DND-41 (cell line): ENCODE results near the gene COL9A3.

Experiments used
- ATAC-seq: fragments of 200-7000 bp; cut with Tn5 transposase; 3 replicates; pipeline ENCODE4 v1.9.1; 2021; ENCODE audit warnings: low read depth; ENCODE audit not compliant: insufficient read depth
- DNase-seq: peaks from one replicate; pipeline ENCODE4 v3.0.0-alpha.2; 2020
- H2AFZ ChIP-seq: 2 replicates; pipeline ENCODE4 v1.6.0; 2012; ENCODE audit warnings: low read depth, low read length
- H3K27ac ChIP-seq: 2 replicates; pipeline ENCODE4 v1.5.1; 2012; ENCODE audit warnings: low read length, inconsistent platforms
- H3K27me3 ChIP-seq: fragments of 200-600 bp; sonication (generic); 2 replicates; pipeline ENCODE4 v1.6.0; 2012; ENCODE audit warnings: low read length, mild to moderate bottlenecking, inconsistent platforms; ENCODE audit not compliant: insufficient read depth, poor library complexity
- H3K36me3 ChIP-seq: 2 replicates; pipeline ENCODE4 v1.5.1; 2012; ENCODE audit warnings: low read length, inconsistent platforms; ENCODE audit not compliant: insufficient read depth
- H3K4me1 ChIP-seq: 2 replicates; pipeline ENCODE4 v1.5.1; 2012; ENCODE audit warnings: mild to moderate bottlenecking, low read length; ENCODE audit not compliant: insufficient read depth
- H3K4me2 ChIP-seq: 2 replicates; pipeline ENCODE4 v1.6.0; 2012; ENCODE audit warnings: mild to moderate bottlenecking, moderate library complexity, low read length, inconsistent platforms; ENCODE audit not compliant: insufficient read depth
- H3K4me3 ChIP-seq, 2 experiments: fragments of 200-600 bp in 1 of 2; shearing (Covaris generic) in 1 of 2; 2 replicates each; pipeline ENCODE4 v1.5.1; 2012 to 2016; ENCODE audit warnings: inconsistent platforms in 2 of 2, low read length in 2 of 2, mild to moderate bottlenecking in 2 of 2, low read depth in 1 of 2, moderate library complexity in 1 of 2
- H3K79me2 ChIP-seq: 2 replicates; pipeline ENCODE4 v1.6.0; 2012; ENCODE audit warnings: low read length, inconsistent platforms; ENCODE audit not compliant: insufficient read depth
- H3K9ac ChIP-seq: 2 replicates; pipeline ENCODE4 v1.6.0; 2012; ENCODE audit warnings: low read depth, mild to moderate bottlenecking, inconsistent platforms, low read length, moderate library complexity
- H3K9me3 ChIP-seq: 2 replicates; pipeline ENCODE4 v1.5.1; 2012; ENCODE audit warnings: low read length, moderate library complexity, mild to moderate bottlenecking, inconsistent platforms; ENCODE audit not compliant: insufficient read depth, severe bottlenecking
- H4K20me1 ChIP-seq: 2 replicates; pipeline ENCODE4 v1.6.0; 2012; ENCODE audit warnings: low read length; ENCODE audit not compliant: insufficient read depth
- EZH2 ChIP-seq: IDR thresholded peaks from 3 replicates; pipeline ENCODE4 v1.6.1; 2012; ENCODE audit warnings: borderline replicate concordance, low read depth, mild to moderate bottlenecking, moderate library complexity, low read length, inconsistent platforms; ENCODE audit not compliant: severe bottlenecking
- TF ChIP-seq, protein P1 (sequence below): IDR thresholded peaks from 2 replicates; pipeline ENCODE4 v1.5.1; 2012; ENCODE audit warnings: borderline replicate concordance, low read length, moderate library complexity, mild to moderate bottlenecking; ENCODE audit not compliant: poor library complexity, severe bottlenecking; ENCODE audit errors: extremely low read depth

Gene COL9A3

DNA sequence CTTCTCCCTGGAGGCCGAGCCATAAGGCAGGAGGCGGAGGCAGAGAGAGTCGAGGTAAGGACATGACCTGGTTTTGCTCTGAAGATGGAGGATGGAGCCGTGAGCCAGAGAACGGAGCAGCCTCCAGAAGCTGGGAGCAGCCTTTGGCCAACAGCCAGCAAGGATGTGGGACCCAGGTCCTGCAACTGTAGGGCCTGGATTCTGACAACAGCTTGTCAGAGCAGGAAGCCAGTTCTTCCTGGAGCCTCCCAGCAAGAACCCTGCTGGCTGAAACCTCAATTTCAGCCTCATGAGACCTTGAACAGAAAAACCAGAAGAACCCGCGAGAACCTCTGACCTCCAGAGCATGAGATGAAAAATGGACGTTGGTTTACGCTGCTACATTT, 34.0 kb upstream of the COL9A3 start:
- ATAC-seq, result no peak
- DNase-seq, result no peak
- Histone ChIP-seq H3K36me3 (no peaks in the 10 kb centered on the region), H3K79me2 (no peaks in the 10 kb centered on the region), H3K27ac (no peak overlapping the region), H3K9ac (no peak overlapping the region), H3K4me3 (no peak overlapping the region), H3K4me1 (peaks cover under 1% of the 10 kb centered on the region; the same call in 1 of the 2 replicates), H3K27me3 (no peaks in the 10 kb centered on the region), H4K20me1 (no peaks in the 10 kb centered on the region), H3K4me2 (no peak overlapping the region), H2AFZ (no peak overlapping the region), H3K9me3 (no peaks in the 10 kb centered on the region)
- TF ChIP-seq, protein P1, sequence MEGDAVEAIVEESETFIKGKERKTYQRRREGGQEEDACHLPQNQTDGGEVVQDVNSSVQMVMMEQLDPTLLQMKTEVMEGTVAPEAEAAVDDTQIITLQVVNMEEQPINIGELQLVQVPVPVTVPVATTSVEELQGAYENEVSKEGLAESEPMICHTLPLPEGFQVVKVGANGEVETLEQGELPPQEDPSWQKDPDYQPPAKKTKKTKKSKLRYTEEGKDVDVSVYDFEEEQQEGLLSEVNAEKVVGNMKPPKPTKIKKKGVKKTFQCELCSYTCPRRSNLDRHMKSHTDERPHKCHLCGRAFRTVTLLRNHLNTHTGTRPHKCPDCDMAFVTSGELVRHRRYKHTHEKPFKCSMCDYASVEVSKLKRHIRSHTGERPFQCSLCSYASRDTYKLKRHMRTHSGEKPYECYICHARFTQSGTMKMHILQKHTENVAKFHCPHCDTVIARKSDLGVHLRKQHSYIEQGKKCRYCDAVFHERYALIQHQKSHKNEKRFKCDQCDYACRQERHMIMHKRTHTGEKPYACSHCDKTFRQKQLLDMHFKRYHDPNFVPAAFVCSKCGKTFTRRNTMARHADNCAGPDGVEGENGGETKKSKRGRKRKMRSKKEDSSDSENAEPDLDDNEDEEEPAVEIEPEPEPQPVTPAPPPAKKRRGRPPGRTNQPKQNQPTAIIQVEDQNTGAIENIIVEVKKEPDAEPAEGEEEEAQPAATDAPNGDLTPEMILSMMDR, result no peak
- no peak for TF ChIP-seq EZH2

DNA sequence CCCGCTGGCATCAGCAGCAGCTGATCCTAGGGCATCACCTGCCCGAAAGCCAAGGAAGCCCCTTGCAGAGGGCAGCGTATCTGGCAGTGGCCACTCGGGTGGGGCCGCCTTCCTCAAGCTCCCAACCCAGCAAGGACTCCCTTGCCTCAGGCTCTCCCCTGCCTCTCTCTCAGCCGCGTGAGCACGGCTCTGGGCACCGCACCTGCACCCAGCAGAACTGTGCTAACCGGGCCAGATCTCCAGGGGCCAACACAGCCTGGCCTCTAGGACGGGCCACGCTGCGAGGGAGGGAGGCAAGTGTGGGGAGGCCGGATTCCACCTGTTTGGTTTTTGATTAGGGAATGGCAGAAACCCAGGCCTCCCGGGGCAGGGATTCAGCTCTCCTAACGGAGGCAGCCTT, 32.4 kb upstream of the COL9A3 start:
- Histone ChIP-seq H3K27me3 (no peaks in the 10 kb centered on the region), H3K36me3 (no peaks in the 10 kb centered on the region), H3K27ac (no peak overlapping the region), H3K9ac (no peak overlapping the region), H3K79me2 (no peaks in the 10 kb centered on the region), H3K9me3 (no peaks in the 10 kb centered on the region), H2AFZ (no peak overlapping the region), H3K4me1 (no peaks in the 10 kb centered on the region), H4K20me1 (no peaks in the 10 kb centered on the region), H3K4me3 (no peak overlapping the region), H3K4me2 (no peak overlapping the region)
- DNase-seq (no peak), ATAC-seq (no peak)
- no peak for TF ChIP-seq EZH2
- TF ChIP-seq, protein P1, result no peak

DNA sequence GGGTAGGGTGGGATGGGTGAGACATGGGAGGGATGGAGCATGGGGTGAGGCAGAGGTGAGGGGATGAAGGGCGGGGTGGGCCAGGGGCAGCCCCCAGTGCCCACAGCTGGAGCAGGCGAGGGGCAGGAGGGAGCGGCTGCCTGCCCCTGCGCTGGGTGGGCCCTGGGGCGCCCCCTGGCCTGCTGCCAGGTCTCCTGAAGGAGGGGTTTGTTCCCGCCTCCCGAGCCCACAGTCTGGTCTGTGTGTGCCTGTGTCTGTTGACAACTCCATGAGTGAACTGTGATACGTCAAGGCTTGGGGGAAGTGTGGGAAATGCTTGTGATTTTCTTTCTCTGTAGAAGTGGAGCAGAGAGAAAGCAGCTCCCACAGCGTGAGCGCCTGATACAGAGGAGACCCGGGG, 31.5 kb upstream of the COL9A3 start:
- DNase-seq, result no peak
- TF ChIP-seq, protein P1, result no peak
- TF ChIP-seq EZH2, result no peak
- no peak overlapping the region for H3K27ac ChIP-seq
- H3K9ac ChIP-seq, result no peak overlapping the region
- ATAC-seq, result no peak
- H3K27me3 ChIP-seq, result no peaks in the 10 kb centered on the region
- no peak overlapping the region for H2AFZ ChIP-seq
- no peaks in the 10 kb centered on the region for H4K20me1 ChIP-seq
- no peaks in the 10 kb centered on the region for H3K4me1 ChIP-seq
- no peak overlapping the region for H3K4me2 ChIP-seq
- no peak overlapping the region for H3K4me3 ChIP-seq
- H3K36me3 ChIP-seq, result no peaks in the 10 kb centered on the region
- H3K79me2 ChIP-seq, result no peaks in the 10 kb centered on the region
- H3K9me3 ChIP-seq, result no peaks in the 10 kb centered on the region

DNA sequence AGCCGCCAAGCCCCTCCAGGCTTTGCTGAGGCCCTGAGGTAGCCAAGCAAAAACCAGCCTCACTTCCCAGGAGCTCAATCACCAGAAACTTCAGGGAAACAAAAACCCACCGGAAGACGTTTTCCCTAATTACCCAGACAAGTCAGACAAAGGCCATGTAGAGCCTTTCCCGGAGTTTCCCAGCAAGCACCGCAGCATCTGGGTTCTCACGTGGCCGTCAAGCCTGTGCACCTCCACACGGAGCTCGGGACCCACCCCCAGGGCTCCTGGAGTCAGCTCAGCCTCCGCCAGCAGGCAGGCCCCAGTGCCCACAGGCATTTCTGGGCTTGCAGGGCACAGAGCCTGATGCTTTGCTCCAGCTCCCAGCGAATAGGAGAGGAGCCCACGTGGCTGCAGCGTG, 30.7 kb upstream of the COL9A3 start:
- H3K4me2 ChIP-seq, result no peak overlapping the region
- no peak overlapping the region for H3K27ac ChIP-seq
- no peak overlapping the region for H3K4me3 ChIP-seq
- H3K36me3 ChIP-seq, result no peaks in the 10 kb centered on the region
- H3K79me2 ChIP-seq, result no peaks in the 10 kb centered on the region
- H3K4me1 ChIP-seq, result peaks cover under 1% of the 10 kb centered on the region
- no peaks in the 10 kb centered on the region for H4K20me1 ChIP-seq
- H3K27me3 ChIP-seq, result no peaks in the 10 kb centered on the region
- ATAC-seq, result no peak
- no peak overlapping the region for H2AFZ ChIP-seq
- TF ChIP-seq EZH2, result no peak
- TF ChIP-seq, protein P1, result no peak
- H3K9me3 ChIP-seq, result no peaks in the 10 kb centered on the region
- H3K9ac ChIP-seq, result no peak overlapping the region
- DNase-seq, result no peak
